Effector CD4-positive, alpha-beta T cell (primary cell): ENCODE results near the gene KIR3DL2.
"Not testable (repeated sequence)": the region's sequence is repeated elsewhere in the genome, so short reads cannot be mapped to it uniquely, and the experiment has no call there.

Experiments used
- DNase-seq: peaks from one replicate; pipeline ENCODE4 v3.0.0-alpha.2; 2020

The KIR3DL2 gene

GRCh38 chr19:54873990-54874389 is 23.7 kb downstream of the KIR3DL2 start, which contains the start of gene FCAR:
Gene FCAR (plus strand): TSS chr19:54874235. CDS start chr19:54874290, 55 bp downstream.
- DNase-seq, result no peak

- no peak for DNase-seq
These were observed 25.3 kb downstream of the KIR3DL2 start for GRCh38 chr19:54875506-54875905.

- DNase-seq, result no peak
These were observed 27.2 kb downstream of the KIR3DL2 start for GRCh38 chr19:54877471-54877870.

GRCh38 chr19:54881884-54882283 is 31.6 kb downstream of the KIR3DL2 start:
- DNase-seq, result no peak

GRCh38 chr19:54882758-54883157 is 32.5 kb downstream of the KIR3DL2 start:
- no peak for DNase-seq

GRCh38 chr19:54883228-54883627 is 33.0 kb downstream of the KIR3DL2 start:
- DNase-seq, result no peak

- DNase-seq, result no peak
These were observed 38.0 kb downstream of the KIR3DL2 start for GRCh38 chr19:54888239-54888638.

GRCh38 chr19:54889566-54889965 is 39.3 kb downstream of the KIR3DL2 start:
- DNase-seq, result no peak

GRCh38 chr19:54893406-54893805 is 43.2 kb downstream of the KIR3DL2 start:
- DNase-seq, result no peak

- not testable (repeated sequence) for DNase-seq
These were observed 43.9 kb downstream of the KIR3DL2 start for GRCh38 chr19:54894106-54894505.

GRCh38 chr19:54896036-54896435 is 45.8 kb downstream of the KIR3DL2 start:
- no peak for DNase-seq

GRCh38 chr19:54898685-54899084 is 48.4 kb downstream of the KIR3DL2 start:
- not testable (repeated sequence) for DNase-seq

- DNase-seq, result not testable (repeated sequence)
These were observed 49.4 kb downstream of the KIR3DL2 start for GRCh38 chr19:54899646-54900045.

- not testable (repeated sequence) for DNase-seq
These were observed 50.9 kb downstream of the KIR3DL2 start for GRCh38 chr19:54901153-54901552.

- no peak for DNase-seq
These were observed 51.8 kb downstream of the KIR3DL2 start for GRCh38 chr19:54902061-54902460.

- DNase-seq, result no peak
These were observed 53.1 kb downstream of the KIR3DL2 start for GRCh38 chr19:54903303-54903702.

GRCh38 chr19:54904261-54904660 is 54.0 kb downstream of the KIR3DL2 start:
- DNase-seq, result not testable (repeated sequence)

- DNase-seq, result no peak
These were observed 55.2 kb downstream of the KIR3DL2 start for GRCh38 chr19:54905421-54905802.

- no peak for DNase-seq
These were observed 55.7 kb downstream of the KIR3DL2 start, which contains the start of gene NCR1 for GRCh38 chr19:54905803-54906511. Gene NCR1 (plus strand): TSS chr19:54906148. CDS start chr19:54906188, 40 bp downstream.

GRCh38 chr19:54906819-54907218 is 56.6 kb downstream of the KIR3DL2 start:
- no peak for DNase-seq

- DNase-seq, result not testable (repeated sequence)
These were observed 57.7 kb downstream of the KIR3DL2 start for GRCh38 chr19:54907899-54908298.
